ENCODE measurements around the gene INPP5K.

Gene INPP5K

GRCh38 chr17:1494736-1495253, 21.6 kb downstream of the INPP5K start (continued):
- TF ChIP-seq ZNF280C (tag by site-specific recombination; IDR thresholded peaks at IDR 0.05) (no peak), ZNF16 (tag by site-specific recombination; IDR thresholded peaks at IDR 0.05; ENCODE audit: low read depth) (no peak), ZNF133 (tag by site-specific recombination; IDR thresholded peaks at IDR 0.05) (no peak), SP2 (tag by site-specific recombination; IDR thresholded peaks at IDR 0.05) (no peak), ZNF214 (tag by site-specific recombination; IDR thresholded peaks at IDR 0.05; ENCODE audit: borderline replicate concordance) (no peak), ZBTB44 (tag by site-specific recombination; IDR thresholded peaks at IDR 0.05) (no peak), ZSCAN23 (tag by site-specific recombination; IDR thresholded peaks at IDR 0.05) (no peak), ZNF610 (tag by site-specific recombination; IDR thresholded peaks at IDR 0.05; ENCODE audit: borderline replicate concordance) (no peak), ZNF169 (tag by site-specific recombination; IDR thresholded peaks at IDR 0.05) (no peak)

GRCh38 chr17:1494203-1494602, 22.2 kb downstream of the INPP5K start:
- ChIA-PET CTCF (interaction anchor here (0.9 to 1.0 kb wide), 2 partner anchors 19 to 129 kb away, joined by 3 to 5 read pairs; no protein-coding TSS in a partner anchor), POLR2A (interaction anchor here (0.7 to 2.1 kb wide), 2 partner anchors 8 to 22 kb away, joined by 3 to 8 read pairs; partner anchors contain the start of gene INPP5K)
- no peaks in the 10 kb centered on the region for H3K9me3 ChIP-seq (ENCODE audit: control insufficient read depth, insufficient read depth, low read depth, low read length)
- no peak overlapping the region for H3K4me3 ChIP-seq (ENCODE audit: low read depth, low read length)
- no peak overlapping the region for H3K27ac ChIP-seq (ENCODE audit: extremely low read depth, low read depth, low read length)
- 0 out of 2 replicates have a peak, but pooled peaks cover 3% of the 10 kb centered on the region for H3K4me1 ChIP-seq (ENCODE audit: control insufficient read depth, insufficient read depth, low read length)
- H3K36me3 ChIP-seq (ENCODE audit: control insufficient read depth in 2 of 2, insufficient read depth in 1 of 2, low read length in 2 of 2): peaks cover 0 to 45% of the 10 kb centered on the region in 2 experiments; a peak in 2 of 3 replicates
- TF ChIP-seq ZNF23 (tag by site-specific recombination; IDR thresholded peaks at IDR 0.05; ENCODE audit: borderline replicate concordance) (no peak), ZNF394 (tag by site-specific recombination; IDR thresholded peaks at IDR 0.05; ENCODE audit: borderline replicate concordance) (no peak), ZNF391 (tag by site-specific recombination; IDR thresholded peaks at IDR 0.05; ENCODE audit: borderline replicate concordance, low read depth) (no peak), ZFHX2 (tag by site-specific recombination; conservative IDR thresholded peaks at IDR 0.05) (no peak)

- ChIA-PET CTCF (interaction anchor here (2.0 kb wide), 1 partner anchor 128 kb away, joined by 5 read pairs; no protein-coding TSS in a partner anchor), POLR2A (interaction anchor here (1.2 kb wide), 1 partner anchor 35 kb away, joined by 3 read pairs; no protein-coding TSS in a partner anchor)
- no peak for TF ChIP-seq PRDM4 (tag by site-specific recombination; IDR thresholded peaks at IDR 0.05)
- no peak for TF ChIP-seq TSHZ1 (tag by site-specific recombination; IDR thresholded peaks at IDR 0.05; ENCODE audit: borderline replicate concordance)
- TF ChIP-seq KLF9 (tag by site-specific recombination; IDR thresholded peaks at IDR 0.05; ENCODE audit: low read depth): no peak
- no peak for TF ChIP-seq SALL2 (tag by site-specific recombination; IDR thresholded peaks at IDR 0.05; ENCODE audit: borderline replicate concordance)
- TF ChIP-seq ZNF660 (tag by site-specific recombination; IDR thresholded peaks at IDR 0.05): no peak
- 0 out of 2 replicates have a peak, but pooled peaks have one; percentile 7 for TF ChIP-seq ZNF596 (tag by site-specific recombination; IDR thresholded peaks at IDR 0.05)
- TF ChIP-seq WT1 (tag by site-specific recombination; IDR thresholded peaks at IDR 0.05): no peak
- 0 out of 2 replicates have a peak, but pooled peaks have one; percentile 21 for TF ChIP-seq IKZF3 (tag by site-specific recombination; IDR thresholded peaks at IDR 0.05)
- TF ChIP-seq ZIC2 (tag by site-specific recombination; IDR thresholded peaks at IDR 0.05): peak; percentile 89
Observed at GRCh38 chr17:1493291-1493980, 23.0 kb downstream of the INPP5K start.

More at GRCh38 chr17:1493291-1493980, 23.0 kb downstream of the INPP5K start:
- Histone ChIP-seq H3K9me3 (ENCODE audit: control insufficient read depth, insufficient read depth, low read depth, low read length) (no peaks in the 10 kb centered on the region), H3K36me3 (ENCODE audit: control insufficient read depth in 2 of 2, insufficient read depth in 1 of 2, low read length in 2 of 2) (peaks cover 0 to 41% of the 10 kb centered on the region in 2 experiments; a peak in 2 of 3 replicates), H3K4me1 (ENCODE audit: control insufficient read depth, insufficient read depth, low read length) (peaks cover 3% of the 10 kb centered on the region; the same call in 1 of the 2 replicates), H3K27ac (ENCODE audit: extremely low read depth, low read depth, low read length) (no peak overlapping the region), H3K4me3 (ENCODE audit: low read depth, low read length) (no peak overlapping the region)

Measured in HEK293 (cell line).